EL (cell line): Measurements from ENCODE around the gene DCAF10.
"Not testable (repeated sequence)": the region's sequence is repeated elsewhere in the genome, so short reads cannot be mapped to it uniquely, and the experiment has no call there.

ENCODE experiments used
- DNase-seq: peaks from one replicate; pipeline ENCODE4 v3.0.0-alpha.2; 2016

The DCAF10 gene

GRCh38 chr9:37796232-37796631, 4.4 kb upstream of the DCAF10 start:
- DNase-seq: no peak

GRCh38 chr9:37798677-37799076, 1.9 kb upstream of the DCAF10 start:
- DNase-seq: no peak

GRCh38 chr9:37801287-37801850, 772 bp downstream of the DCAF10 start:
- DNase-seq: peak; percentile 30

- no peak for DNase-seq
Measured at GRCh38 chr9:37801959-37802711, 1.5 kb downstream of the DCAF10 start.

- no peak for DNase-seq
Measured at GRCh38 chr9:37806271-37806670, 5.7 kb downstream of the DCAF10 start.

- DNase-seq: not testable (repeated sequence)
Measured at GRCh38 chr9:37809676-37810075, 9.1 kb downstream of the DCAF10 start.

- DNase-seq: no peak
Measured at GRCh38 chr9:37811906-37812476, 11.4 kb downstream of the DCAF10 start.

GRCh38 chr9:37812773-37813379, 12.3 kb downstream of the DCAF10 start:
- DNase-seq: no peak

GRCh38 chr9:37818849-37819248, 18.3 kb downstream of the DCAF10 start:
- no peak for DNase-seq

- DNase-seq: no peak
Measured at GRCh38 chr9:37820142-37820541, 19.5 kb downstream of the DCAF10 start.

GRCh38 chr9:37825174-37825573, 24.6 kb downstream of the DCAF10 start:
- DNase-seq: not testable (repeated sequence)

GRCh38 chr9:37827483-37828165, 27.0 kb downstream of the DCAF10 start:
- no peak for DNase-seq

- no peak for DNase-seq
Measured at GRCh38 chr9:37835821-37836220, 35.2 kb downstream of the DCAF10 start.

- DNase-seq: no peak
Measured at GRCh38 chr9:37836386-37836785, 35.8 kb downstream of the DCAF10 start.

- DNase-seq: peak; percentile 44
Measured at GRCh38 chr9:37839496-37840461, 39.2 kb downstream of the DCAF10 start.

- peak; percentile 84 for DNase-seq
Measured at GRCh38 chr9:37840560-37841194, 40.1 kb downstream of the DCAF10 start.

GRCh38 chr9:37852222-37852621, 51.6 kb downstream of the DCAF10 start:
- DNase-seq: no peak

GRCh38 chr9:37856551-37856950, 56.0 kb downstream of the DCAF10 start:
- no peak for DNase-seq

GRCh38 chr9:37859043-37859442, 58.4 kb downstream of the DCAF10 start:
- no peak for DNase-seq

- no peak for DNase-seq
Measured at GRCh38 chr9:37862530-37862929, 61.9 kb downstream of the DCAF10 start.

- DNase-seq: no peak
Measured at GRCh38 chr9:37870081-37870798, 69.6 kb downstream of the DCAF10 start.
